Measurements from ENCODE around the gene SELENON.

DNA sequence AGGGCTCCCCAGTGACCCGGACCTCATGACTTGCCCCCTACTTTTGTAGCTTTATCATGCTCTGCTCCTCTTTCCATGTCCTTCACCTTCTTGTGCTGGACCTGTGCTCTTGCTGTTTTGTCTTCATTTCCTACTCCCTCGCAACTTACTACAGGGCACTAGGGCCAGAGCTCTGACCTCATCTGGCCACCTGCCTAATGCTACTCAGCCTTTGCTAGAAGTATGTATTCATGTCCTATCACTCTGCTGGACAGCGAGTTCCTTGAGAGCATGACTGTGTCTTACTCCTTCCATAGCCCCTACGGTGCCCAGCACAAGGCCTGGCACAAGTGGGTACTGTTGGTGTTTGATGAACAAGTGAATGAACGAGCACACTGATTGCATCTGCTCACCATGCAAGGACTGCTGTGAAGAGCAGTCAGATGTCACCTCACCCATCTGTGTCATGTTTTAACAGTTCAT lies 21.7 kb downstream of the SELENON start:
- TF ChIP-seq EZH2 (IDR thresholded peaks at IDR 0.05; ENCODE audit: insufficient read depth, poor library complexity, severe bottlenecking) (no peak), EZH2phosphoT487 (IDR thresholded peaks at IDR 0.05; ENCODE audit: insufficient read depth, low read depth) (no peak)

Measured in GM23248 (cell line).